Retina (tissue), 1 donor: ENCODE measurements around the gene ELAVL2.
A peak's percentile ranks its signal among the peaks of the same experiment; 100 is the strongest.

Experiments
- DNase-seq: peaks from one replicate; pipeline ENCODE4 v3.0.0-alpha.2; 2016

Gene ELAVL2

GRCh38 chr9:23826120-23826629 is at the start of gene ELAVL2:
TSS of gene ELAVL2 (minus strand) at chr9:23826240. CDS start at chr9:23762234, 64,006 bp downstream.
- peak; percentile 96 for DNase-seq

DNA sequence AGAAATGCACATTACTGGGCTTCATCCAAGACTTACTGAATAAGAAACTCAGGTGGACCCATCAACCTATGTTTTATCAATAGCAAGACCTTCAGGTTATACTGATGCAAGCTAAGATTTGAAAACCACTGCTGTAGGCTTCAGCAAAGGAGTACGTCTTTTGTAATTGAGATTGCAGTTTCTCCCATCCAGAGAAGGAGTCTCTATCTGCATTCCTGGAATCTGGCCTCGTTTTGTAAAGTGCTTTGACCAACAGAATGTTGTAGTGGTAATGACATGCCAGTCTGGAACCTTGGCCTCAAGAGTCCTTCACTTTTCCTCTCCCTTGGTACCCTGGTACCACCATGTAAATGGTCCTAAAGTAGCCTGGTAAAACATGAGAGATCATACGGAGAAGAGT is 32.2 kb upstream of the ELAVL2 start:
- DNase-seq: no peak

GRCh38 chr9:23855873-23856604 is 30.0 kb upstream of the ELAVL2 start:
- no peak for DNase-seq

- peak; percentile 84 for DNase-seq
Measured at GRCh38 chr9:23850690-23851629, 24.9 kb upstream of the ELAVL2 start.

- peak; percentile 88 for DNase-seq
Measured at GRCh38 chr9:23850242-23850689, 24.2 kb upstream of the ELAVL2 start.

DNA sequence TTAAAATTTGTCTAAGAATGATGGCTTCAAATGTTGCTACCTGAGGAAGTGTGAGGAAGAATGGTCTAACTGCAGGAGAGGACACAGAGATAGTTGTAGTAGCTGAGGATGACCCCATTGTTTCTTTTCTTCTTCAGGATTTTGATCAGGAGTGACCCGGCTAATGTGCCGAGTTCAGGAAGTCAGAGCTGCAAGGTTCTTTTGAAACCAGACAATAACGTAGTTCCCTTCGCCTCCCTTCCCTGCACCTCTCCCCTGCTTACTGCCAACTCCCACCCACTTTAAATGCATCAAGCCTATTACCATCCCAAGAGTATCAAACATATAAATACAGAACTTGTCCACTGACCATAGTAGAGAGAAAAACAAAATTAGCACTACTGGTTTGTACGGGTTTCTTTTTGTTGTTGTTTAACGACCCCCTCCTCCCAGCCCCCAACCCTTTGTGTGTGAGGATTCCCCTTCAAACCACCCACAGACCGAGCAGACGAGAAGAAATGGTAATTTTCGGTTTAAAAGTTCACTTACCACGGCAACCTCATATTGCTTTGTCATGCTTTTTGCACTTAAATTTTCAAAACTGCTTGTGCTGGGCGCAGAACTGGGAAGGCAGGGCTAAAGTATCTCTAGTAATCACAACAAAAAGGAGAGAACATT is 23.5 kb upstream of the ELAVL2 start:
- DNase-seq: peak; percentile 63

GRCh38 chr9:23842565-23843129 is 16.6 kb upstream of the ELAVL2 start:
- peak; percentile 13 for DNase-seq

DNA sequence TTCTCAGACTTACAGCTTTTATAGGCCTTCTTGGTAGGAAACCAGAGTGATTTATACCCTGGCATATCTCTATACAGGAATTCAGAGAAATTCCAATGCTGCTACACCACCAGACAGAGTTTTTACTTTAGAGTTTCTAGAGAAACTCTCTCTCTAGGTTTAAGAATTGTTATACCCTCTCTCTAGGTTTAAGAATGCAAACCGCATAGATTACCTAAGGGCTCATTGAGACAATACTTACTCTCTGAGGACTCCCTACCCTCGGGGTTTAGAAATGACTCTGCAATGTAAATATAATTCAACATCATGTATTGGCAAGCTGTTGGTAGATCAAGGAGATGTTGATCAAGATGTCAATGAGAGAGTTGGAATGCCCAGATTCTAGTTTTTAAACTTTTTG is 15.3 kb upstream of the ELAVL2 start:
- DNase-seq: no peak

DNA sequence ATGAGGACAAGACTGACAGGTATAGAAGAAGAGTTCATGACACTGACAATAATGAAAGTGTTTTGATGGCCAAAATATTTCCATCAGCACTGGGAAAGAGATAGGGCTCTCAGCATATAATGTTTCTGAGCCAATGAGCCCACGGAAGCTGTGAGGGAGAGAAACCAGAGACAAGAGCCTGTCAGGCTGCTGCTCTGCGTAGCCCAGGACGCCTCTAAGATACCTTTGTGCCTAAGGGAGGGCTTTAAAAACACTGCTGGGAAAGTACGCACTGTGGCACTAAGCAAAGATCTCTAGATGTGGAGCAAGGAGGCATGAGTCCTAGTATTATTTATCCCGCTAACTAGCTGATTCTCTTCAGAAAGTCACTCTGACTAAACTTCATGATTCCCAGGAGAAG is 11.0 kb upstream of the ELAVL2 start:
- no peak for DNase-seq

DNA sequence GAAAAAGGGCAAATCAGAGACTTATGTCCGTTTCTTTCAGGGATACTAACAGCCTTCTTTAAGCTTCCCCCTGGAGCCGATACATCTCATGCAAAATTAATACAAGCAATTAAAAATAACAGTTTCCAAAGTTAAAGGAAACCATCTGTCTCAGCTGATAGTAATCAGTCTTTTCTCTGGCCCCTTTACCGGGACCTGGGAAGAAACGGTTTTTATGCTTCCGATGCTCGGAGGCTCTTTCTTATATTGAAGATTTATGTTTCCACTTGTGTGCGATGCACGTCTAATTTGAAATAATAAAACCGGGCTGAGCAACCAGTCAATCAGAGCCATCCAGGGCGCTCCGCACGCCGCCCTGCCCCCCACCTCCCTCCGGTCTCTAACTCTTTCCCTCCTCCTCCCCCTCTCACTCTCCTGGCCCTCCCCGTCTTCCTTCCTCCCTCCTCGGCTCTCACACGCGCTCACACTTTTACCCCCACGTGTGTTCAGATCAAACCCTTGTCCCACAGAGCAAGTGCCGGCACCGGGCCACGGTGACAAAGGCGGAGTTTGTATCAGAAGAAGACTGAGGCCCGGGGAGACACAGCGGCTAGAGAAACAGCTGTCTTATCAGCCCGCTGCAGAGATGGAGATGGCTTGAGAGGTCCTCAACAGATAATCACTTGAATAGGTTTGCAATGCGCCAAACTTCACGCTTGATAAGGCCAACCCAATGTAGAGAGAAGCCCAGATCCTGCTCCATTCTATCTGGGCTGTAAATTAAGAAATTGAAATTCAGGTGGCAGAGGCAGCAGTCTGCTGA is 5.1 kb upstream of the ELAVL2 start:
- peak; percentile 66 for DNase-seq

DNA sequence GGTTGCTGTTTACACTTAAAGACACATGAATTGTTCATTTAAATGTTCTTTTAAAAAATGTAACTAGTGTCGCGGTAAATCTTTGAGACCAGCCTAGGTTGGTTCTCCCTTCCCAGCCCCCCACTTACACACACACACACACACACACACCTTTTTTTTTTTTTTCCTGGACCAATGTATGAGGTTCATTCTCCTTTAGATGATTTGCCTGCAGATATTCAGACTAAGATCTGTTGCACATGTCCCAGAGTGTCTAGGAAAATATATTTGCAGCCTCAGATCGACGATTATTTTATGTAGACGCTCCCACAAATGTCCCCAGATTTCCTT is 4.4 kb upstream of the ELAVL2 start:
- peak; percentile 52 for DNase-seq

GRCh38 chr9:23829580-23830475 is 3.8 kb upstream of the ELAVL2 start:
- peak; percentile 59 for DNase-seq

GRCh38 chr9:23825700-23826099 is 340 bp downstream of the ELAVL2 start:
- DNase-seq: no peak

GRCh38 chr9:23824830-23825591 is 1.0 kb downstream of the ELAVL2 start:
- peak; percentile 90 for DNase-seq

- DNase-seq: peak; percentile 65
Measured at GRCh38 chr9:23823986-23824829, 1.8 kb downstream of the ELAVL2 start.

- DNase-seq: peak; percentile 52
Measured at GRCh38 chr9:23823269-23823668, 2.8 kb downstream of the ELAVL2 start.

DNA sequence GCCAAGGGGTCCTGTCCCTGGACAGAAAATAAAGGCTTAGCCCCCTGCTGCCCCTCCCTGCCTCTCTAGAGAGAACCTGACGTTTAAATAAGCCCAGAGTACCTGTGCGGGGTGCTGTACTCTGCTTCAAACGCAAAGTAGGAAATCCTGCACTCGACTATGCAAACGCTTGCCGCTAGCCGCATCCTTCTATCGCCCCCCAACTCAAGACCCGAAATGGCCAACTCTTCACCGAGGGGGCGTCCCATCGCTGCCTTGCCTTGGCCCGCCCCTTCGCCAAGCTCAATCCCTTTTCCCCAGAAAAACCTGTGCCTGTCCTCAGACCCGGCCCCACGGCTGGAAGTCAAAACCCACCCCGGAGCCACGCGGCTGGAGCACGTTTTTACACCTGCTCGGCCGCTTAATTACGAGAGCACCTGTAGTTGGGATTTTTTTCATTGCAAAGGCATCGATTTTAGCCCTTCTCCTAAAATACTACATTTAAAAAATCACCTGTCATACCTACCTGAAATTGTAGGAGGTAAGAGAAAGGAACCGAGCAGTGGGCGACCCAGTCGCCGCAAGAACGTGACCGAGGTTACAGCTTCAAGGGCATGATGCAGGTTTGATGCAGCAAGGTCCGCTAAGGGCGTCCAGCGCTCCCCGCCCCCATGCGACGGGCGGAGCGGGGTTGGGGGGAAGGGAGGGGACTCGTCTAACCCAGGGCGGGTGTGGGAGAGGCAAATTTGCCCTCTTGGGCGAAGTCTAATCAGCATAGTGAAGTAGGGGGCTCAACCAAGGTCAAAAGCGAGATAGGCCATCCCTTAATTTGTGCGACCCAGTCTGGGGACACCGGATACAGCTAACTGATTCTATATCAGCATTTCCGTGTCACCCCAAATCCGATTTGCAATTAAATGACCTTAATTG is 3.5 kb downstream of the ELAVL2 start:
- peak; percentile 66 for DNase-seq
